ENCODE measurements around the gene TBC1D9.

GRCh38 chr4:140654495-140654814 lies 101.7 kb downstream of the TBC1D9 start:
- TF ChIP-seq POLR2A (IDR thresholded peaks at IDR 0.05) (no peak), CTCF (IDR thresholded peaks at IDR 0.05) (no peak)
